Activated CD4-positive, alpha-beta memory T cell treated with anti-CD3 and anti-CD28 coated beads for 36 hours (primary cell): Measurements from ENCODE around the gene PKP3. TPM values are rescaled to one million over a fixed set of nuclear protein-coding genes. Genes with fewer than 3 reads are reported as not detected.

ENCODE experiments used
- CTCF ChIA-PET: fragments of 350-600 bp; sonication (Branson Sonifier 250); formaldehyde crosslinking; loops from one replicate; lab custom pipeline; 2021; ENCODE audit warnings: antibody characterized with exemption, inconsistent platforms; lab: Charles Lee
- POLR2A ChIA-PET: fragments of 350-600 bp; sonication (Branson Sonifier 250); formaldehyde crosslinking; loops from one replicate; lab custom pipeline; 2021; ENCODE audit warnings: antibody characterized with exemption; lab: Charles Lee
- DNase-seq: peaks from one replicate; pipeline ENCODE4 v3.0.0-alpha.2; 2020
- H3K27ac Mint-ChIP-seq: one replicate; pipeline ENCODE4 v1.8.0; 2021; ENCODE audit warnings: mixed read lengths
- H3K27me3 Mint-ChIP-seq: one replicate; pipeline ENCODE4 v1.8.0; 2021; ENCODE audit warnings: mixed read lengths
- H3K36me3 Mint-ChIP-seq: one replicate; pipeline ENCODE4 v1.8.0; 2021; ENCODE audit warnings: mixed read lengths
- H3K4me1 Mint-ChIP-seq: one replicate; pipeline ENCODE4 v1.8.0; 2021; ENCODE audit warnings: low read depth, mixed read lengths
- H3K4me3 Mint-ChIP-seq: one replicate; pipeline ENCODE4 v1.8.0; 2021; ENCODE audit warnings: mild to moderate bottlenecking, mixed read lengths
- H3K9me3 Mint-ChIP-seq: one replicate; pipeline ENCODE4 v1.8.0; 2021; ENCODE audit warnings: mixed read lengths
- intact Hi-C: fragments of 100-400 bp; cut with micrococcal nuclease; formaldehyde crosslinking; loops from one replicate; pipeline ENCODE4 v1.15.1; 2023
- total RNA-seq, 2 experiments: library from RNA; stranded (reverse); gene quantifications; one replicate each; pipeline ENCODE4 v1.2.3, GENCODE V29; 2021

Gene PKP3
- total RNA-seq, 2 experiments from 2014 or later, result 0.40 TPM; not detected in 1

GRCh38 chr11:365831-366230 is 28.2 kb upstream of the PKP3 start:
- Mint-ChIP-seq H3K9me3 (peaks cover 7% of the 10 kb centered on the region), H3K4me1 (peaks cover 11% of the 10 kb centered on the region), H3K4me3 (no peak overlapping the region), H3K36me3 (peaks cover 1% of the 10 kb centered on the region), H3K27ac (no peak overlapping the region), H3K27me3 (peaks cover 30% of the 10 kb centered on the region)
- DNase-seq, result no peak
- intact Hi-C loops, result no loop called here
- CTCF ChIA-PET, result no interaction called here
- POLR2A ChIA-PET, result no interaction called here

GRCh38 chr11:367956-368413 is 26.0 kb upstream of the PKP3 start:
- Mint-ChIP-seq H3K4me1 (peaks cover 11% of the 10 kb centered on the region), H3K36me3 (peaks cover 1% of the 10 kb centered on the region), H3K27me3 (peaks cover 36% of the 10 kb centered on the region), H3K4me3 (peak overlapping the region; percentile 65), H3K9me3 (no peaks in the 10 kb centered on the region), H3K27ac (no peak overlapping the region)
- intact Hi-C loops, result no loop called here
- CTCF ChIA-PET, result interaction anchor here (1.3 kb wide), 1 partner anchor 117 kb away, joined by 5 read pairs; no protein-coding TSS in a partner anchor
- no peak for DNase-seq
- POLR2A ChIA-PET, result interaction anchor here (0.6 kb wide), 1 partner anchor 161 kb away, joined by 3 read pairs; the partner anchor contains the start of genes BET1L and RIC8A

- CTCF ChIA-PET, result interaction anchor here (0.6 to 1.3 kb wide), 2 partner anchors 118 to 125 kb away, joined by 3 to 5 read pairs; no protein-coding TSS in a partner anchor
- Mint-ChIP-seq H3K36me3 (peaks cover 1% of the 10 kb centered on the region), H3K27ac (peak overlapping the region; percentile 33), H3K9me3 (no peaks in the 10 kb centered on the region), H3K4me1 (peaks cover 11% of the 10 kb centered on the region), H3K27me3 (peaks cover 36% of the 10 kb centered on the region), H3K4me3 (peak overlapping the region; percentile 65)
- intact Hi-C loops, result no loop called here
- DNase-seq, result no peak
- POLR2A ChIA-PET, result interaction anchor here (0.6 kb wide), 1 partner anchor 161 kb away, joined by 3 read pairs; the partner anchor contains the start of genes BET1L and RIC8A
Measured at GRCh38 chr11:368414-369335, 25.3 kb upstream of the PKP3 start.

GRCh38 chr11:369336-370018 is 24.5 kb upstream of the PKP3 start, which contains the start of gene B4GALNT4:
Gene B4GALNT4, plus strand, starts transcription at chr11:369499. Its CDS starts 305 bp downstream, at chr11:369804.
- no peaks in the 10 kb centered on the region for H3K9me3 Mint-ChIP-seq
- peaks cover 1% of the 10 kb centered on the region for H3K36me3 Mint-ChIP-seq
- peak within 1 kb of the TSS; percentile 65 for H3K4me3 Mint-ChIP-seq
- H3K27ac Mint-ChIP-seq, result peak within 1 kb of the TSS; percentile 33
- intact Hi-C loops, result no loop called here
- DNase-seq, result no peak
- peaks cover 36% of the 10 kb centered on the region for H3K27me3 Mint-ChIP-seq
- ChIA-PET POLR2A (no interaction called here), CTCF (no interaction called here)
- peaks cover 11% of the 10 kb centered on the region for H3K4me1 Mint-ChIP-seq

- Mint-ChIP-seq H3K9me3 (no peaks in the 10 kb centered on the region), H3K4me3 (peak overlapping the region; percentile 45), H3K36me3 (peaks cover 1% of the 10 kb centered on the region), H3K4me1 (peaks cover 11% of the 10 kb centered on the region), H3K27me3 (peaks cover 31% of the 10 kb centered on the region), H3K27ac (no peak overlapping the region)
- no peak for DNase-seq
- CTCF ChIA-PET, result interaction anchor here (0.9 kb wide), 1 partner anchor 80 kb away, joined by 3 read pairs; no protein-coding TSS in a partner anchor
- POLR2A ChIA-PET, result no interaction called here
- intact Hi-C loops, result no loop called here
Measured at GRCh38 chr11:370070-370941, 23.7 kb upstream of the PKP3 start.

DNA sequence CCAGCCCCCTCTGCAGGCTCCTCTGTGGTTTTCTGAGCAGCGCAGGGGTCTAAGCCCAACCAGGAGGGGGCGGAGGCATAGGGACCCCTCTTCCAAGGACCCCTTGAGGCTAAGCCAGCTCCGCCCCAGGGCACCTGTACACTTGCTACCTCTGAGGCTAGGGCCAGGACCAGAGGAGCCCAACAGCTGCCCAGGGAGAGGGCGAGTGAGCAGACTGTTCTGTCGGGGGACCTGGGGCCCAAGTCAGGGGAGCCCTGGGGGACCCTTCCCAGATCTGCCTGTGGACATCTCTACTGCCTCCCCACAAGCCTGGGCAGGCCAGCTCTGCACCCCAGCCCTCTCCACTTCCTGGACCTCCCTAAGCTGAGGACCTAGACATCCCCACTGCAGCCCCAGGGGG is 23.0 kb upstream of the PKP3 start:
- Mint-ChIP-seq H3K4me3 (no peak overlapping the region), H3K36me3 (peaks cover 1% of the 10 kb centered on the region), H3K4me1 (peaks cover 11% of the 10 kb centered on the region), H3K27me3 (peaks cover 29% of the 10 kb centered on the region), H3K27ac (no peak overlapping the region), H3K9me3 (no peaks in the 10 kb centered on the region)
- intact Hi-C loops, result no loop called here
- ChIA-PET CTCF (interaction anchor here (0.9 kb wide), 1 partner anchor 79 kb away, joined by 3 read pairs; no protein-coding TSS in a partner anchor), POLR2A (no interaction called here)
- no peak for DNase-seq

- no peak overlapping the region for H3K27ac Mint-ChIP-seq
- intact Hi-C loops, result no loop called here
- no peaks in the 10 kb centered on the region for H3K9me3 Mint-ChIP-seq
- H3K27me3 Mint-ChIP-seq, result peaks cover 28% of the 10 kb centered on the region
- peaks cover 1% of the 10 kb centered on the region for H3K36me3 Mint-ChIP-seq
- no peak for DNase-seq
- H3K4me1 Mint-ChIP-seq, result peaks cover 11% of the 10 kb centered on the region
- no peak overlapping the region for H3K4me3 Mint-ChIP-seq
- ChIA-PET CTCF (interaction anchor here (0.8 kb wide), 1 partner anchor 15 kb away, joined by 3 read pairs; no protein-coding TSS in a partner anchor), POLR2A (no interaction called here)
Measured at GRCh38 chr11:371716-372590, 22.1 kb upstream of the PKP3 start.

GRCh38 chr11:372809-373715 is 20.9 kb upstream of the PKP3 start:
- Mint-ChIP-seq H3K4me1 (peaks cover 11% of the 10 kb centered on the region), H3K27ac (no peak overlapping the region), H3K36me3 (peaks cover 1% of the 10 kb centered on the region), H3K27me3 (peaks cover 19% of the 10 kb centered on the region), H3K4me3 (no peak overlapping the region), H3K9me3 (no peaks in the 10 kb centered on the region)
- ChIA-PET POLR2A (no interaction called here), CTCF (no interaction called here)
- no peak for DNase-seq
- intact Hi-C loops, result no loop called here

GRCh38 chr11:373716-374551 is 20.1 kb upstream of the PKP3 start:
- peaks cover 5% of the 10 kb centered on the region for H3K4me1 Mint-ChIP-seq
- ChIA-PET POLR2A (no interaction called here), CTCF (no interaction called here)
- intact Hi-C loops, result no loop called here
- no peaks in the 10 kb centered on the region for H3K36me3 Mint-ChIP-seq
- no peak overlapping the region for H3K27ac Mint-ChIP-seq
- H3K4me3 Mint-ChIP-seq, result no peak overlapping the region
- no peaks in the 10 kb centered on the region for H3K9me3 Mint-ChIP-seq
- DNase-seq, result no peak
- peaks cover 13% of the 10 kb centered on the region for H3K27me3 Mint-ChIP-seq
